Keratinocyte (primary cell): ENCODE data around the gene CHST12.

Source experiments
- EZH2 ChIP-seq: IDR thresholded peaks from one replicate; pipeline ENCODE4 v1.6.1; 2012; ENCODE audit warnings: inconsistent platforms, mild to moderate bottlenecking, low read length, moderate library complexity
- TF ChIP-seq, protein P1 (sequence below), 3 experiments: IDR thresholded peaks in 1 of 3; conservative IDR thresholded peaks in 1 of 3; optimal IDR thresholded peaks in 1 of 3; 2 replicates in 2 of 3; 3 replicates in 1 of 3; pipeline versions ENCODE3 to v1.5.1; 2011; ENCODE audit warnings: low read length in 3 of 3, mild to moderate bottlenecking in 3 of 3, moderate library complexity in 2 of 3, control low read depth in 1 of 3, inconsistent platforms in 1 of 3; ENCODE audit not compliant: insufficient read depth in 2 of 3; ENCODE audit errors: extremely low read depth in 1 of 3

DNA sequence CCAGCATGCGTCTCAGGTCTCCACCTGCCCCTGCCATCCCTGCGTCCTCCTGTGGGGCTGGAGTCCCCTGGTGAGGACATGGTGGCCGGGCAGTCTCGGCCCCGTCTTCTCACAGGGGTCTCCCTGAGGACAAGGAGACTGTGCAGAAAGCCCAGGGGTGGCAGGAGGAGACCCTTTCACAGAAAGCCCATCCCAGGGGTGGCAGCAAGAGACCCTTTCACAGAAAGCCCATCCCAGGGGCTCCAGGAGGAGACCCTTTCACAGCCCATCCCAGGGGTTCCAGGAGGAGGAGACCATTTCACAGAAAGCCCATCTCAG lies 14.8 kb upstream of the CHST12 start:
- no peak for TF ChIP-seq EZH2
- TF ChIP-seq, protein P1, sequence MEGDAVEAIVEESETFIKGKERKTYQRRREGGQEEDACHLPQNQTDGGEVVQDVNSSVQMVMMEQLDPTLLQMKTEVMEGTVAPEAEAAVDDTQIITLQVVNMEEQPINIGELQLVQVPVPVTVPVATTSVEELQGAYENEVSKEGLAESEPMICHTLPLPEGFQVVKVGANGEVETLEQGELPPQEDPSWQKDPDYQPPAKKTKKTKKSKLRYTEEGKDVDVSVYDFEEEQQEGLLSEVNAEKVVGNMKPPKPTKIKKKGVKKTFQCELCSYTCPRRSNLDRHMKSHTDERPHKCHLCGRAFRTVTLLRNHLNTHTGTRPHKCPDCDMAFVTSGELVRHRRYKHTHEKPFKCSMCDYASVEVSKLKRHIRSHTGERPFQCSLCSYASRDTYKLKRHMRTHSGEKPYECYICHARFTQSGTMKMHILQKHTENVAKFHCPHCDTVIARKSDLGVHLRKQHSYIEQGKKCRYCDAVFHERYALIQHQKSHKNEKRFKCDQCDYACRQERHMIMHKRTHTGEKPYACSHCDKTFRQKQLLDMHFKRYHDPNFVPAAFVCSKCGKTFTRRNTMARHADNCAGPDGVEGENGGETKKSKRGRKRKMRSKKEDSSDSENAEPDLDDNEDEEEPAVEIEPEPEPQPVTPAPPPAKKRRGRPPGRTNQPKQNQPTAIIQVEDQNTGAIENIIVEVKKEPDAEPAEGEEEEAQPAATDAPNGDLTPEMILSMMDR (optimal IDR thresholded peaks at IDR 0.05 in 1 of 3, IDR thresholded peaks at IDR 0.05 in 1 of 3, conservative IDR thresholded peaks at IDR 0.05 in 1 of 3; ENCODE audit: extremely low read depth in 1 of 3, insufficient read depth in 2 of 3, low read length in 3 of 3): no peak
